Suprapubic skin (tissue), 4 donors: ENCODE data around the gene PAOX.

Source experiments
- EP300 ChIP-seq: sonication (generic); formaldehyde crosslinking; IDR thresholded peaks from one replicate; pipeline ENCODE4 v1.6.1; 2017; ENCODE audit warnings: antibody characterized with exemption
- POLR2A ChIP-seq, 2 donors: fragments of 450-650 bp; IDR thresholded peaks; one replicate each; pipeline ENCODE4 v1.6.1; 2017; ENCODE audit warnings: antibody characterized with exemption in 2 of 2, mild to moderate bottlenecking in 2 of 2, moderate library complexity in 2 of 2
- POLR2AphosphoS5 ChIP-seq, 3 donors: sonication (generic); formaldehyde crosslinking; IDR thresholded peaks; one replicate each; pipeline ENCODE4 v1.6.1; 2017; ENCODE audit warnings: antibody characterized with exemption in 3 of 3
- TF ChIP-seq, protein P1 (sequence below), 2 donors: fragments of 200-600 bp in 1 of 2; fragments of 450-650 bp in 1 of 2; sonication (generic) in 1 of 2; IDR thresholded peaks; one replicate each; pipeline ENCODE4 v1.5.1; 2016 to 2019; ENCODE audit warnings: antibody characterized with exemption in 2 of 2, mild to moderate bottlenecking in 1 of 2, moderate library complexity in 1 of 2

DNA sequence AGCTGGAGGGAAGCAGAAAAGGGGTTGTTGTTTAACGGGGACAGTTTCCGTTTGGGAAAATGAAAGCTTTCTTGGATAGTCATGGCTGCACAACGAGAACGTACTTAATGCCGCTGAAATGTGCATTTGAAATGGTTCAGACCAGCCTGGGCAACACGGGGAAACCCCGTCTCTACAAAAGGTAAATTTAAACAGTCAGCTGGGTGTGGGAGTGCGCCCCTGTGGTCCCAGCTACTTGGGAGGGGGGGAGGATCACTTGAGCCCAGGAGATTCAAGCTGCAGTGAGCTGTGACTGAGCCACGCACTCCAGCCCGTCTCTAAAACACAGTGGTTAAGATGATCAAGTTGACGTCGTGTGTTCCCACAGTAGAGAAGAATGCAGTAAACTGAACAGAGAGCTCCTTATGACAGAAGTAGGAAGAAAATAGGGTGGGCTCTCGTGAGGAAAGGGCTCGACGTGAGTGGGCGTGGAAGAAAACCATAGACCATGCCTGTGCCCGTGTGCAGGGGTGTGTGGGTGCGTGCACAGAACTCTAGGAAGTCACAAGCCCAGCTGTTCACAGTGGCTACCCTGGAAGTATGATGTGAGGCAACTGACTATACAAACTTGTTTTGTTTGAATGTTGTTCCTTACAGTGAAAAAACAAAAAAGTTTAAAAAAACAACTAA is 17.2 kb upstream of the PAOX start:
- TF ChIP-seq, protein P1, sequence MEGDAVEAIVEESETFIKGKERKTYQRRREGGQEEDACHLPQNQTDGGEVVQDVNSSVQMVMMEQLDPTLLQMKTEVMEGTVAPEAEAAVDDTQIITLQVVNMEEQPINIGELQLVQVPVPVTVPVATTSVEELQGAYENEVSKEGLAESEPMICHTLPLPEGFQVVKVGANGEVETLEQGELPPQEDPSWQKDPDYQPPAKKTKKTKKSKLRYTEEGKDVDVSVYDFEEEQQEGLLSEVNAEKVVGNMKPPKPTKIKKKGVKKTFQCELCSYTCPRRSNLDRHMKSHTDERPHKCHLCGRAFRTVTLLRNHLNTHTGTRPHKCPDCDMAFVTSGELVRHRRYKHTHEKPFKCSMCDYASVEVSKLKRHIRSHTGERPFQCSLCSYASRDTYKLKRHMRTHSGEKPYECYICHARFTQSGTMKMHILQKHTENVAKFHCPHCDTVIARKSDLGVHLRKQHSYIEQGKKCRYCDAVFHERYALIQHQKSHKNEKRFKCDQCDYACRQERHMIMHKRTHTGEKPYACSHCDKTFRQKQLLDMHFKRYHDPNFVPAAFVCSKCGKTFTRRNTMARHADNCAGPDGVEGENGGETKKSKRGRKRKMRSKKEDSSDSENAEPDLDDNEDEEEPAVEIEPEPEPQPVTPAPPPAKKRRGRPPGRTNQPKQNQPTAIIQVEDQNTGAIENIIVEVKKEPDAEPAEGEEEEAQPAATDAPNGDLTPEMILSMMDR (IDR thresholded peaks at IDR 0.05) = no peak
- TF ChIP-seq EP300 (no peak), POLR2AphosphoS5 (IDR thresholded peaks at IDR 0.05) (no peak), POLR2A (IDR thresholded peaks at IDR 0.05) (no peak)
